H9 (cell line): ENCODE measurements around the gene SSTR5. TPM values are rescaled to one million over a fixed set of nuclear protein-coding genes. Genes with fewer than 3 reads are reported as not detected.

Experiments used
- DNase-seq: peaks from one replicate; pipeline ENCODE4 v3.0.0-alpha.2; 2017
- H2AFZ ChIP-seq: one replicate; pipeline ENCODE4 v1.6.1; 2013; ENCODE audit warnings: mild to moderate bottlenecking, low read length, control low read depth, moderate library complexity
- H2AK5ac ChIP-seq: 2 replicates; pipeline ENCODE4 v1.6.1; 2013; ENCODE audit warnings: low read length, control low read depth, mixed read lengths; ENCODE audit not compliant: insufficient read length
- H2BK120ac ChIP-seq: one replicate; pipeline ENCODE4 v1.6.1; 2013; ENCODE audit warnings: low read depth, mild to moderate bottlenecking, low read length, control low read depth, inconsistent platforms; ENCODE audit not compliant: poor library complexity, severe bottlenecking
- H2BK12ac ChIP-seq: 2 replicates; pipeline ENCODE4 v1.6.1; 2013; ENCODE audit warnings: low read length, control low read depth, mixed read lengths, low read depth; ENCODE audit not compliant: insufficient read length
- H2BK15ac ChIP-seq: 2 replicates; pipeline ENCODE4 v1.6.1; 2013; ENCODE audit warnings: low read depth, low read length, control low read depth
- H2BK20ac ChIP-seq: one replicate; pipeline ENCODE4 v1.6.1; 2013; ENCODE audit warnings: low read depth, mild to moderate bottlenecking, low read length, control low read depth, inconsistent platforms; ENCODE audit not compliant: poor library complexity, severe bottlenecking
- H2BK5ac ChIP-seq: 2 replicates; pipeline ENCODE4 v1.6.1; 2013; ENCODE audit warnings: low read length, control low read depth, mixed read lengths; ENCODE audit not compliant: insufficient read length
- H3K14ac ChIP-seq: 2 replicates; pipeline ENCODE4 v1.6.1; 2013; ENCODE audit warnings: low read length, control low read depth; ENCODE audit not compliant: insufficient read depth
- H3K18ac ChIP-seq: 2 replicates; pipeline ENCODE4 v1.6.1; 2013; ENCODE audit warnings: low read depth, mild to moderate bottlenecking, mixed read lengths, low read length, control low read depth; ENCODE audit not compliant: insufficient read length
- H3K23ac ChIP-seq: 2 replicates; pipeline ENCODE4 v1.6.1; 2013; ENCODE audit warnings: low read length, control low read depth, mixed read lengths, low read depth; ENCODE audit not compliant: insufficient read length
- H3K23me2 ChIP-seq: 2 replicates; pipeline ENCODE4 v1.6.1; 2013; ENCODE audit warnings: low read depth, mild to moderate bottlenecking, mixed read lengths, low read length, control low read depth; ENCODE audit not compliant: insufficient read length, poor library complexity, severe bottlenecking
- H3K27ac ChIP-seq: 2 replicates; pipeline ENCODE4 v1.5.1; 2013; ENCODE audit warnings: low read length, control low read depth, mixed read lengths, low read depth; ENCODE audit not compliant: insufficient read length
- H3K27me3 ChIP-seq: 2 replicates; pipeline ENCODE4 v1.6.1; 2013; ENCODE audit warnings: low read length, control low read depth, inconsistent platforms; ENCODE audit not compliant: insufficient read depth
- H3K4ac ChIP-seq: 2 replicates; pipeline ENCODE4 v1.6.1; 2013; ENCODE audit warnings: low read depth, mild to moderate bottlenecking, control low read depth, inconsistent platforms, low read length, moderate library complexity
- H3K4me1 ChIP-seq: 2 replicates; pipeline ENCODE4 v1.6.1; 2013; ENCODE audit warnings: low read length, control low read depth, inconsistent platforms; ENCODE audit not compliant: insufficient read depth
- H3K4me2 ChIP-seq: 2 replicates; pipeline ENCODE4 v1.6.1; 2013; ENCODE audit warnings: low read length, control low read depth, mixed read lengths; ENCODE audit not compliant: insufficient read length, insufficient read depth
- H3K56ac ChIP-seq: 2 replicates; pipeline ENCODE4 v1.6.1; 2013; ENCODE audit warnings: low read depth, mild to moderate bottlenecking, mixed read lengths, low read length, control low read depth; ENCODE audit not compliant: insufficient read length
- H3K79me1 ChIP-seq: 2 replicates; pipeline ENCODE4 v1.6.1; 2013; ENCODE audit warnings: low read depth, mild to moderate bottlenecking, moderate library complexity, low read length, control low read depth, inconsistent platforms; ENCODE audit not compliant: insufficient read depth, poor library complexity, severe bottlenecking
- H3K79me2 ChIP-seq: 2 replicates; pipeline ENCODE4 v1.6.1; 2013; ENCODE audit warnings: low read length, control low read depth, inconsistent platforms; ENCODE audit not compliant: insufficient read depth
- H3K9ac ChIP-seq: 2 replicates; pipeline ENCODE4 v1.6.1; 2013; ENCODE audit warnings: low read length, control low read depth, mixed read lengths; ENCODE audit not compliant: insufficient read length; ENCODE audit errors: extremely low read depth
- H3K9me3 ChIP-seq: one replicate; pipeline ENCODE4 v1.6.1; 2013; ENCODE audit warnings: low read depth, low read length, inconsistent platforms; ENCODE audit not compliant: control insufficient read depth
- H3T11ph ChIP-seq: one replicate; pipeline ENCODE4 v1.6.1; 2013; ENCODE audit warnings: mild to moderate bottlenecking, low read length, control low read depth, inconsistent platforms
- H4K20me1 ChIP-seq: one replicate; pipeline ENCODE4 v1.6.1; 2013; ENCODE audit not compliant: control insufficient read depth, insufficient read length, insufficient read depth
- H4K5ac ChIP-seq: 2 replicates; pipeline ENCODE4 v1.6.1; 2013; ENCODE audit warnings: low read depth, mild to moderate bottlenecking, mixed read lengths, low read length, control low read depth; ENCODE audit not compliant: insufficient read length
- H4K8ac ChIP-seq: replicated peaks from 2 replicates; pipeline ENCODE4 v1.6.1; 2013; ENCODE audit warnings: low read length, control low read depth, mixed read lengths, low read depth; ENCODE audit not compliant: insufficient read length
- H4K91ac ChIP-seq: 2 replicates; pipeline ENCODE4 v1.6.1; 2013; ENCODE audit warnings: low read depth, mild to moderate bottlenecking, moderate library complexity, mixed read lengths, low read length, control low read depth; ENCODE audit not compliant: insufficient read length
- H3K27ac Mint-ChIP-seq, 3 experiments: 2 replicates in 2 of 3; 3 replicates in 1 of 3; pipeline ENCODE4 v1.8.0; 2020 to 2021; ENCODE audit warnings: mixed read lengths in 3 of 3, mild to moderate bottlenecking in 1 of 3, moderate library complexity in 1 of 3
- H3K27me3 Mint-ChIP-seq: 2 replicates; pipeline ENCODE4 v1.8.0; 2021; ENCODE audit warnings: low read depth, mild to moderate bottlenecking, moderate library complexity, mixed read lengths
- H3K36me3 Mint-ChIP-seq, 3 experiments: 2 replicates in 2 of 3; 3 replicates in 1 of 3; pipeline ENCODE4 v1.8.0; 2020 to 2021; ENCODE audit warnings: low read depth in 3 of 3, mixed read lengths in 3 of 3; ENCODE audit not compliant: insufficient read depth in 1 of 3
- H3K4me1 Mint-ChIP-seq, 2 experiments: 2 replicates each; pipeline ENCODE4 v1.8.0; 2020; ENCODE audit warnings: mixed read lengths in 2 of 2
- H3K4me3 Mint-ChIP-seq, 2 experiments: 2 replicates in 1 of 2; 3 replicates in 1 of 2; pipeline ENCODE4 v1.8.0; 2020 to 2021; ENCODE audit warnings: mild to moderate bottlenecking in 2 of 2, mixed read lengths in 2 of 2, moderate library complexity in 1 of 2
- H3K9me3 Mint-ChIP-seq, 2 experiments: 2 replicates in 1 of 2; 3 replicates in 1 of 2; pipeline ENCODE4 v1.8.0; 2020; ENCODE audit warnings: mild to moderate bottlenecking in 2 of 2, mixed read lengths in 2 of 2, moderate library complexity in 1 of 2
- WGBS: extraction: QIAGEN DNeasy Blood & Tissue Kit; methylation state at CpG from one replicate; pipeline ENCODE4 v1.1.7; 2013; ENCODE audit warnings: missing lambda C conversion rate, low lambda C conversion rate, mixed read lengths; ENCODE audit not compliant: insufficient read length; ENCODE audit errors: extremely low coverage; 5-methylcytosine and 5-hydroxymethylcytosine counted together
- total RNA-seq: library from RNA; stranded (reverse); gene quantifications from 2 replicates; pipeline ENCODE4 v1.2.1, GENCODE V29; 2021
- TF ChIP-seq, protein P1 (sequence below): fragments of 200-600 bp; sonication (generic); conservative IDR thresholded peaks from 3 replicates; pipeline ENCODE4 v1.8.0; 2021; ENCODE audit warnings: antibody characterized with exemption, mild to moderate bottlenecking

Gene SSTR5
- total RNA-seq, 1 experiment from 2014 or later: 0.22 TPM

DNA sequence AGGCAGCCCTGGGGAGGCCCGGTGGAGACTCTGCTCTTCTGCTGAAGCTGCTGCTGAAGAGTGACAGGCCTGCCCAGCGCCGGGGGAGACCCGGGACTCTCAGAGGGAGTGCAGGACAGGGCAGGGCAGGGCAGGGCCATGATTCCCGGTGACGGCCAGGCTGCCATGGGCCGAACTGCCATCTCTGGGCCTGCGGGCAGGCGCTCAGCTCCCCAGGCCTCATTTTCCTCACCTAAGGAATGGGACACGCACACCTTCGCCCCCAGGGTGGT is 22.6 kb upstream of the SSTR5 start:
- Histone ChIP-seq H3K14ac (no peak overlapping the region), H3K9me3 (no peaks in the 10 kb centered on the region), H4K8ac (no peak overlapping the region), H2BK12ac (no peak overlapping the region), H3K27ac (no peak overlapping the region), H4K5ac (no peak overlapping the region), H3K4me2 (no peak overlapping the region), H3K4me1 (no peaks in the 10 kb centered on the region), H3K18ac (no peak overlapping the region), H2BK5ac (no peak overlapping the region), H3K23ac (no peak overlapping the region), H2BK120ac (no peak overlapping the region), H3K9ac (no peak overlapping the region), H3T11ph (no peak overlapping the region), H3K27me3 (no peaks in the 10 kb centered on the region), H3K4ac (no peak overlapping the region), H4K91ac (no peak overlapping the region), H2AK5ac (no peak overlapping the region), H3K56ac (no peak overlapping the region), H3K79me2 (no peaks in the 10 kb centered on the region), H2BK15ac (no peak overlapping the region), H2BK20ac (no peak overlapping the region), H3K23me2 (peaks cover 4% of the 10 kb centered on the region), H3K79me1 (no peaks in the 10 kb centered on the region), H2AFZ (no peak overlapping the region), H4K20me1 (no peaks in the 10 kb centered on the region)
- Mint-ChIP-seq H3K27ac (no peak overlapping the region), H3K27me3 (peaks cover 2% of the 10 kb centered on the region; the same call in 1 of the 2 replicates), H3K4me3 (no peak overlapping the region), H3K9me3 (no peaks in the 10 kb centered on the region), H3K36me3 (no peaks in the 10 kb centered on the region), H3K4me1 (0 out of 4 replicates have a peak, but pooled peaks cover 0 to 2% of the 10 kb centered on the region in 2 experiments)
- no CpG with 5 or more reads among the region's 11 CpGs for whole genome bisulfite sequencing
- TF ChIP-seq, protein P1, sequence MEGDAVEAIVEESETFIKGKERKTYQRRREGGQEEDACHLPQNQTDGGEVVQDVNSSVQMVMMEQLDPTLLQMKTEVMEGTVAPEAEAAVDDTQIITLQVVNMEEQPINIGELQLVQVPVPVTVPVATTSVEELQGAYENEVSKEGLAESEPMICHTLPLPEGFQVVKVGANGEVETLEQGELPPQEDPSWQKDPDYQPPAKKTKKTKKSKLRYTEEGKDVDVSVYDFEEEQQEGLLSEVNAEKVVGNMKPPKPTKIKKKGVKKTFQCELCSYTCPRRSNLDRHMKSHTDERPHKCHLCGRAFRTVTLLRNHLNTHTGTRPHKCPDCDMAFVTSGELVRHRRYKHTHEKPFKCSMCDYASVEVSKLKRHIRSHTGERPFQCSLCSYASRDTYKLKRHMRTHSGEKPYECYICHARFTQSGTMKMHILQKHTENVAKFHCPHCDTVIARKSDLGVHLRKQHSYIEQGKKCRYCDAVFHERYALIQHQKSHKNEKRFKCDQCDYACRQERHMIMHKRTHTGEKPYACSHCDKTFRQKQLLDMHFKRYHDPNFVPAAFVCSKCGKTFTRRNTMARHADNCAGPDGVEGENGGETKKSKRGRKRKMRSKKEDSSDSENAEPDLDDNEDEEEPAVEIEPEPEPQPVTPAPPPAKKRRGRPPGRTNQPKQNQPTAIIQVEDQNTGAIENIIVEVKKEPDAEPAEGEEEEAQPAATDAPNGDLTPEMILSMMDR: no peak
- no peak for DNase-seq
